ENCODE results near the gene PDE10A. TPM values are rescaled to one million over a fixed set of nuclear protein-coding genes. Genes with fewer than 3 reads are reported as not detected.

PDE10A gene
- total RNA-seq, 1 experiment from 2014 or later: 3.1 TPM

- no peak overlapping the region for H3K27ac Mint-ChIP-seq
- ATAC-seq (no peak), DNase-seq (ENCODE audit: low spot score) (no peak)
- CTCF ChIA-PET: no interaction called here
- POLR2A ChIA-PET: no interaction called here
- no peaks in the 10 kb centered on the region for H3K36me3 Mint-ChIP-seq
- no peak for TF ChIP-seq SOX15 (CRISPR knock-in tag; IDR thresholded peaks at IDR 0.05)
- no peak for TF ChIP-seq ZSCAN18 (CRISPR knock-in tag; IDR thresholded peaks at IDR 0.05)
- TF ChIP-seq TCF7 (CRISPR knock-in tag; IDR thresholded peaks at IDR 0.05; ENCODE audit: low read depth): no peak
- no peak for TF ChIP-seq CREM (CRISPR knock-in tag; IDR thresholded peaks at IDR 0.05)
- no peak for TF ChIP-seq CTCF (IDR thresholded peaks at IDR 0.05)
- no peak overlapping the region for H3K4me3 Mint-ChIP-seq
- no peaks in the 10 kb centered on the region; the same call in 1 of the 2 replicates for H3K27me3 Mint-ChIP-seq (ENCODE audit: low read depth)
- peaks cover 6% of the 10 kb centered on the region; the same call in 1 of the 2 replicates for H3K9me3 Mint-ChIP-seq
- H3K4me1 Mint-ChIP-seq: peaks cover 7% of the 10 kb centered on the region
These were observed 42.9 kb upstream of the PDE10A start for GRCh38 chr6:165705941-165706340.

GRCh38 chr6:165704045-165704748 is 41.2 kb upstream of the PDE10A start:
- ChIA-PET POLR2A (no interaction called here), CTCF (no interaction called here)
- TF ChIP-seq SMAD3 (CRISPR knock-in tag; IDR thresholded peaks at IDR 0.05; ENCODE audit: borderline replicate concordance): no peak
- 0 out of 2 replicates have a peak, but pooled peaks have one; percentile 25 for TF ChIP-seq ZNF263 (CRISPR knock-in tag; IDR thresholded peaks at IDR 0.05; ENCODE audit: low read depth)
- Mint-ChIP-seq H3K4me3 (no peak overlapping the region), H3K9me3 (peaks cover 3% of the 10 kb centered on the region; the same call in 1 of the 2 replicates), H3K27me3 (ENCODE audit: low read depth) (no peaks in the 10 kb centered on the region), H3K27ac (no peak overlapping the region), H3K4me1 (no peaks in the 10 kb centered on the region), H3K36me3 (no peaks in the 10 kb centered on the region)
- no peak for ATAC-seq
- DNase-seq (ENCODE audit: low spot score): no peak

GRCh38 chr6:165702669-165703068 is 39.6 kb upstream of the PDE10A start:
- Mint-ChIP-seq H3K36me3 (no peaks in the 10 kb centered on the region), H3K4me1 (no peaks in the 10 kb centered on the region), H3K27ac (no peak overlapping the region), H3K27me3 (ENCODE audit: low read depth) (no peaks in the 10 kb centered on the region), H3K9me3 (peaks cover 11% of the 10 kb centered on the region; the same call in 1 of the 2 replicates), H3K4me3 (no peak overlapping the region)
- DNase-seq (ENCODE audit: low spot score) (no peak), ATAC-seq (no peak)
- POLR2A ChIA-PET: no interaction called here
- no peak for TF ChIP-seq TEAD1 (CRISPR knock-in tag; IDR thresholded peaks at IDR 0.05)
- no peak for TF ChIP-seq CREB1 (CRISPR knock-in tag; IDR thresholded peaks at IDR 0.05)
- TF ChIP-seq SMAD4 (CRISPR knock-in tag; IDR thresholded peaks at IDR 0.05): no peak
- TF ChIP-seq PRDM15 (CRISPR knock-in tag; IDR thresholded peaks at IDR 0.05): no peak
- TF ChIP-seq NFATC4 (CRISPR knock-in tag; IDR thresholded peaks at IDR 0.05): no peak
- TF ChIP-seq PREB (CRISPR knock-in tag; IDR thresholded peaks at IDR 0.05; ENCODE audit: borderline replicate concordance): no peak
- TF ChIP-seq HMGXB4 (CRISPR knock-in tag; IDR thresholded peaks at IDR 0.05): no peak
- TF ChIP-seq ATF6 (CRISPR knock-in tag; IDR thresholded peaks at IDR 0.05): no peak
- CTCF ChIA-PET: no interaction called here

All from WTC11 (cell line).